Liver (tissue), 9 donors: ENCODE data around the gene MAFF. TPM values are rescaled to one million over a fixed set of nuclear protein-coding genes. Genes with fewer than 3 reads are reported as not detected.

Experiments
- DNase-seq: peaks from one replicate; pipeline ENCODE4 v3.0.0-alpha.2; 2017; ENCODE audit warnings: low spot score
- H3K27ac ChIP-seq, 2 donors: one replicate each; pipeline ENCODE4 v1.7.0; 2013; ENCODE audit warnings: inconsistent platforms in 2 of 2, low read length in 2 of 2, control low read depth in 1 of 2, low read depth in 1 of 2, mild to moderate bottlenecking in 1 of 2
- H3K27me3 ChIP-seq, 4 donors: one replicate each; pipeline versions ENCODE4 v1.6.1 to v1.7.0; 2013; ENCODE audit warnings: low read length in 3 of 4, inconsistent platforms in 1 of 4, mild to moderate bottlenecking in 1 of 4, moderate library complexity in 1 of 4; ENCODE audit not compliant: control insufficient read depth in 4 of 4, insufficient read depth in 4 of 4
- H3K36me3 ChIP-seq, 4 donors: one replicate each; pipeline versions ENCODE4 v1.6.1 to v1.7.0; 2013; ENCODE audit warnings: low read length in 3 of 4, mild to moderate bottlenecking in 3 of 4, low read depth in 1 of 4, moderate library complexity in 1 of 4; ENCODE audit not compliant: control insufficient read depth in 4 of 4, insufficient read depth in 3 of 4
- H3K4me1 ChIP-seq, 4 donors: one replicate each; pipeline versions ENCODE4 v1.6.1 to v1.7.0; 2013; ENCODE audit warnings: low read length in 3 of 4, mild to moderate bottlenecking in 3 of 4, moderate library complexity in 1 of 4; ENCODE audit not compliant: control insufficient read depth in 4 of 4, insufficient read depth in 4 of 4
- H3K4me3 ChIP-seq, 3 donors: one replicate each; pipeline versions ENCODE4 v1.6.1 to v1.7.0; 2013; ENCODE audit warnings: low read length in 3 of 3, control low read depth in 1 of 3, low read depth in 1 of 3, mild to moderate bottlenecking in 1 of 3
- H3K9ac ChIP-seq, 2 donors: one replicate each; pipeline ENCODE4 v1.7.0; 2013; ENCODE audit warnings: low read length in 2 of 2, mild to moderate bottlenecking in 2 of 2, moderate library complexity in 2 of 2, control low read depth in 1 of 2, low read depth in 1 of 2
- H3K9me3 ChIP-seq, 4 donors: one replicate each; pipeline versions ENCODE4 v1.6.1 to v1.7.0; 2013; ENCODE audit warnings: low read length in 3 of 4; ENCODE audit not compliant: control insufficient read depth in 4 of 4
- CTCF ChIP-seq: fragments of 150-350 bp; IDR thresholded peaks from 2 replicates; pipeline ENCODE4 v1.5.1; 2017; ENCODE audit warnings: improper control_type of control experiment, low read depth, low read length; ENCODE audit not compliant: missing input control
- EGR1 ChIP-seq, 2 donors: IDR thresholded peaks; 2 replicates each; pipeline ENCODE4 v1.6.1; 2016 to 2018; ENCODE audit warnings: antibody characterized with exemption in 2 of 2, low read depth in 2 of 2
- FOXA1 ChIP-seq: IDR thresholded peaks from 2 replicates; pipeline ENCODE4 v1.6.1; 2016; ENCODE audit warnings: antibody characterized with exemption
- FOXA2 ChIP-seq: IDR thresholded peaks from 2 replicates; pipeline ENCODE4 v1.6.1; 2016; ENCODE audit warnings: antibody characterized with exemption
- GABPA ChIP-seq, 2 donors: IDR thresholded peaks in 1 of 2; conservative IDR thresholded peaks in 1 of 2; 2 replicates each; pipeline ENCODE4 v1.6.1; 2016; ENCODE audit warnings: antibody characterized with exemption in 2 of 2, mild to moderate bottlenecking in 1 of 2, moderate library complexity in 1 of 2
- HNF4A ChIP-seq, 2 donors: conservative IDR thresholded peaks; 2 replicates each; pipeline ENCODE4 v1.6.1; 2016; ENCODE audit warnings: antibody characterized with exemption in 2 of 2, mild to moderate bottlenecking in 2 of 2
- HNF4G ChIP-seq: IDR thresholded peaks from 2 replicates; pipeline ENCODE4 v1.6.1; 2016; ENCODE audit warnings: antibody characterized with exemption
- JUND ChIP-seq, 2 donors: IDR thresholded peaks; 2 replicates each; pipeline ENCODE4 v1.6.1; 2016; ENCODE audit warnings: antibody characterized with exemption in 2 of 2
- MAX ChIP-seq: IDR thresholded peaks from 2 replicates; pipeline ENCODE4 v1.6.1; 2016; ENCODE audit warnings: antibody characterized with exemption
- NR2F2 ChIP-seq: IDR thresholded peaks from 2 replicates; pipeline ENCODE4 v1.6.1; 2016; ENCODE audit warnings: antibody characterized with exemption
- RAD21 ChIP-seq, 2 donors: IDR thresholded peaks; 2 replicates each; pipeline ENCODE4 v1.6.1; 2016; ENCODE audit warnings: antibody characterized with exemption in 2 of 2, mild to moderate bottlenecking in 2 of 2
- REST ChIP-seq: IDR thresholded peaks from 2 replicates; pipeline ENCODE4 v1.6.1; 2016; ENCODE audit warnings: antibody characterized with exemption, mild to moderate bottlenecking
- RXRA ChIP-seq, 2 donors: IDR thresholded peaks; 2 replicates each; pipeline ENCODE4 v1.6.1; 2017 to 2018; ENCODE audit warnings: antibody characterized with exemption in 2 of 2, mild to moderate bottlenecking in 1 of 2
- SP1 ChIP-seq: IDR thresholded peaks from 2 replicates; pipeline ENCODE4 v1.6.1; 2018; ENCODE audit warnings: antibody characterized with exemption, mild to moderate bottlenecking
- TAF1 ChIP-seq: conservative IDR thresholded peaks from 2 replicates; pipeline ENCODE4 v1.6.1; 2016; ENCODE audit warnings: antibody characterized with exemption, mild to moderate bottlenecking
- YY1 ChIP-seq: IDR thresholded peaks from 2 replicates; pipeline ENCODE4 v1.6.1; 2016; ENCODE audit warnings: antibody characterized with exemption, mild to moderate bottlenecking
- ZBTB33 ChIP-seq: IDR thresholded peaks from 2 replicates; pipeline ENCODE4 v1.6.1; 2016; ENCODE audit warnings: antibody characterized with exemption
- WGBS: extraction: QIAGEN DNeasy Blood & Tissue Kit; methylation state at CpG from one replicate; pipeline ENCODE4 v1.1.7; 2013; 5-methylcytosine and 5-hydroxymethylcytosine counted together
- polyA plus RNA-seq, 2 donors: library from polyadenylated mRNA; stranded (reverse) in 1 of 2; unstranded in 1 of 2; fragments of 200-250 nt in 1 of 2; fragments of >200 nt in 1 of 2; fragmentation: Nextera tagmentation in 1 of 2; extraction: Ambion mirVana in 1 of 2; gene quantifications; one replicate each; pipeline versions ENCODE4 v1.2.1 to v1.2.3, GENCODE V29; 2013 to 2015
- total RNA-seq, 2 donors: library from RNA; depleted of rRNA; stranded (reverse); fragments of >200 nt; gene quantifications; one replicate each; pipeline ENCODE4 v1.2.3, GENCODE V29; 2014
- donor health status: healthy.
- donor health status: healthy.
- donor health status: healthy.
- donor health status: healthy.
- donor health status: healthy.

MAFF gene
- total and polyA plus RNA-seq, 4 donors, result 1.4 to 3.3 (median 2.0) TPM

- TF ChIP-seq ZBTB33, result no peak
Observed at GRCh38 chr22:38221908-38222796, 20.4 kb downstream of the MAFF start (continued).

- no peak overlapping the region for H3K9ac ChIP-seq
- H3K9me3 ChIP-seq, result no peaks in the 10 kb centered on the region
- no peak for TF ChIP-seq YY1
- no peak for TF ChIP-seq HNF4G
- TF ChIP-seq SP1, result no peak
- no peak for TF ChIP-seq FOXA2
- no peak for TF ChIP-seq TAF1
- no peak for TF ChIP-seq MAX
- TF ChIP-seq RAD21 (IDR thresholded peaks at IDR 0.05), result no peak
- no peak for TF ChIP-seq JUND (IDR thresholded peaks at IDR 0.05)
- no peak for TF ChIP-seq GABPA (IDR thresholded peaks at IDR 0.05 in 1 of 2, conservative IDR thresholded peaks at IDR 0.05 in 1 of 2)
- TF ChIP-seq HNF4A (conservative IDR thresholded peaks at IDR 0.05), result no peak
- no peak for TF ChIP-seq NR2F2
- no peak for TF ChIP-seq RXRA (IDR thresholded peaks at IDR 0.05)
- no peak overlapping the region for H3K4me3 ChIP-seq
- H3K27me3 ChIP-seq, result no peaks in the 10 kb centered on the region
- peaks cover 0 to 13% (median 7%) of the 10 kb centered on the region in 4 donors for H3K4me1 ChIP-seq
- no peak overlapping the region for H3K27ac ChIP-seq
- DNase-seq, result no peak
- WGBS, result 85% methylated on average over 8 of the region's 8 CpGs
- H3K36me3 ChIP-seq, result peaks cover 0 to 4% (median 2%) of the 10 kb centered on the region in 4 donors
Observed at GRCh38 chr22:38222797-38223119, 21.0 kb downstream of the MAFF start.

GRCh38 chr22:38223289-38223960 is 21.6 kb downstream of the MAFF start:
- DNase-seq, result no peak
- Histone ChIP-seq H3K4me3 (no peak overlapping the region), H3K36me3 (peaks cover 0 to 6% (median 3%) of the 10 kb centered on the region in 4 donors), H3K9ac (no peak overlapping the region), H3K9me3 (no peaks in the 10 kb centered on the region), H3K27ac (no peak overlapping the region), H3K27me3 (no peaks in the 10 kb centered on the region), H3K4me1 (peaks cover 0 to 8% (median 5%) of the 10 kb centered on the region in 4 donors)
- 90% methylated on average over 12 of the region's 12 CpGs for WGBS
- TF ChIP-seq RXRA (IDR thresholded peaks at IDR 0.05), result no peak
- TF ChIP-seq FOXA2, result no peak
- TF ChIP-seq MAX, result no peak
- TF ChIP-seq NR2F2, result no peak
- no peak for TF ChIP-seq CTCF
- TF ChIP-seq TAF1, result no peak
- no peak for TF ChIP-seq GABPA (IDR thresholded peaks at IDR 0.05 in 1 of 2, conservative IDR thresholded peaks at IDR 0.05 in 1 of 2)
- TF ChIP-seq YY1, result no peak
- TF ChIP-seq HNF4G, result no peak
- TF ChIP-seq EGR1 (IDR thresholded peaks at IDR 0.05; ENCODE audit: low read depth in 2 of 2), result no peak
- no peak for TF ChIP-seq REST
- no peak for TF ChIP-seq ZBTB33
- TF ChIP-seq HNF4A (conservative IDR thresholded peaks at IDR 0.05), result no peak
- no peak for TF ChIP-seq RAD21 (IDR thresholded peaks at IDR 0.05)
- TF ChIP-seq JUND (IDR thresholded peaks at IDR 0.05), result no peak
- TF ChIP-seq FOXA1, result no peak
